Measurements from ENCODE around the gene CAMTA1. TPM values are rescaled to one million over a fixed set of nuclear protein-coding genes. Genes with fewer than 3 reads are reported as not detected.
"Not testable (repeated sequence)": the region's sequence is repeated elsewhere in the genome, so short reads cannot be mapped to it uniquely, and the experiment has no call there.

Gene CAMTA1
- total RNA-seq, 1 donor from 2014 or later: 160 TPM

- peaks cover 45% of the 10 kb centered on the region for H3K4me1 ChIP-seq
- TF ChIP-seq CTCF (IDR thresholded peaks at IDR 0.05; ENCODE audit: borderline replicate concordance): no peak
- no peaks in the 10 kb centered on the region for H3K9me3 ChIP-seq (replicated peaks)
- H3K27ac ChIP-seq (replicated peaks): no peak overlapping the region
- no peak overlapping the region for H3K4me3 ChIP-seq
- intact Hi-C loops (cut with micrococcal nuclease): no loop called here
- no peaks in the 10 kb centered on the region for H3K36me3 ChIP-seq
- no peaks in the 10 kb centered on the region for H3K27me3 ChIP-seq (ENCODE audit: low read depth)
- DNase-seq: no peak
Observed at GRCh38 chr1:6827630-6828165, 42.4 kb downstream of the CAMTA1 start.

- intact Hi-C loops (cut with micrococcal nuclease): no loop called here
- no peaks in the 10 kb centered on the region for H3K36me3 ChIP-seq
- H3K27ac ChIP-seq (replicated peaks): no peak overlapping the region
- H3K9me3 ChIP-seq (replicated peaks): no peaks in the 10 kb centered on the region
- H3K4me3 ChIP-seq: no peak overlapping the region
- DNase-seq: no peak
- no peak for TF ChIP-seq CTCF (IDR thresholded peaks at IDR 0.05; ENCODE audit: borderline replicate concordance)
- H3K4me1 ChIP-seq: peaks cover 38% of the 10 kb centered on the region
- H3K27me3 ChIP-seq (ENCODE audit: low read depth): no peaks in the 10 kb centered on the region
Observed at GRCh38 chr1:6831366-6831765, 46.1 kb downstream of the CAMTA1 start.

GRCh38 chr1:6832006-6832405 is 46.8 kb downstream of the CAMTA1 start:
- H3K27me3 ChIP-seq (ENCODE audit: low read depth); H3K9me3 ChIP-seq (replicated peaks); H3K4me3 ChIP-seq; H3K27ac ChIP-seq (replicated peaks); H3K36me3 ChIP-seq; DNase-seq; intact Hi-C loops (cut with micrococcal nuclease): not testable (repeated sequence)
- peaks cover 36% of the 10 kb centered on the region for H3K4me1 ChIP-seq

GRCh38 chr1:6832531-6833188 is 47.4 kb downstream of the CAMTA1 start:
- Histone ChIP-seq H3K27ac (replicated peaks) (no peak overlapping the region), H3K9me3 (replicated peaks) (no peaks in the 10 kb centered on the region), H3K27me3 (ENCODE audit: low read depth) (no peaks in the 10 kb centered on the region), H3K4me3 (no peak overlapping the region), H3K4me1 (peaks cover 36% of the 10 kb centered on the region), H3K36me3 (no peaks in the 10 kb centered on the region)
- DNase-seq: no peak
- intact Hi-C loops (cut with micrococcal nuclease): no loop called here
- no peak for TF ChIP-seq CTCF (IDR thresholded peaks at IDR 0.05; ENCODE audit: borderline replicate concordance)

GRCh38 chr1:6833804-6834203 is 48.5 kb downstream of the CAMTA1 start:
- TF ChIP-seq CTCF (IDR thresholded peaks at IDR 0.05; ENCODE audit: borderline replicate concordance): no peak
- no peak for DNase-seq
- no peak overlapping the region for H3K4me3 ChIP-seq
- no peaks in the 10 kb centered on the region for H3K36me3 ChIP-seq
- H3K27me3 ChIP-seq (ENCODE audit: low read depth): no peaks in the 10 kb centered on the region
- no peaks in the 10 kb centered on the region for H3K9me3 ChIP-seq (replicated peaks)
- no peak overlapping the region for H3K27ac ChIP-seq (replicated peaks)
- peaks cover 36% of the 10 kb centered on the region for H3K4me1 ChIP-seq
- intact Hi-C loops (cut with micrococcal nuclease): no loop called here

- no peak overlapping the region for H3K4me3 ChIP-seq
- DNase-seq: no peak
- H3K4me1 ChIP-seq: peaks cover 36% of the 10 kb centered on the region
- H3K27me3 ChIP-seq (ENCODE audit: low read depth): no peaks in the 10 kb centered on the region
- H3K9me3 ChIP-seq (replicated peaks): no peaks in the 10 kb centered on the region
- intact Hi-C loops (cut with micrococcal nuclease): no loop called here
- no peak for TF ChIP-seq CTCF (IDR thresholded peaks at IDR 0.05; ENCODE audit: borderline replicate concordance)
- no peaks in the 10 kb centered on the region for H3K36me3 ChIP-seq
- H3K27ac ChIP-seq (replicated peaks): no peak overlapping the region
Observed at GRCh38 chr1:6834366-6834765, 49.1 kb downstream of the CAMTA1 start.

All from left ventricle myocardium inferior (tissue), 1 donor.